Measurements from ENCODE around the gene CACNA1H.

Gene CACNA1H

DNA sequence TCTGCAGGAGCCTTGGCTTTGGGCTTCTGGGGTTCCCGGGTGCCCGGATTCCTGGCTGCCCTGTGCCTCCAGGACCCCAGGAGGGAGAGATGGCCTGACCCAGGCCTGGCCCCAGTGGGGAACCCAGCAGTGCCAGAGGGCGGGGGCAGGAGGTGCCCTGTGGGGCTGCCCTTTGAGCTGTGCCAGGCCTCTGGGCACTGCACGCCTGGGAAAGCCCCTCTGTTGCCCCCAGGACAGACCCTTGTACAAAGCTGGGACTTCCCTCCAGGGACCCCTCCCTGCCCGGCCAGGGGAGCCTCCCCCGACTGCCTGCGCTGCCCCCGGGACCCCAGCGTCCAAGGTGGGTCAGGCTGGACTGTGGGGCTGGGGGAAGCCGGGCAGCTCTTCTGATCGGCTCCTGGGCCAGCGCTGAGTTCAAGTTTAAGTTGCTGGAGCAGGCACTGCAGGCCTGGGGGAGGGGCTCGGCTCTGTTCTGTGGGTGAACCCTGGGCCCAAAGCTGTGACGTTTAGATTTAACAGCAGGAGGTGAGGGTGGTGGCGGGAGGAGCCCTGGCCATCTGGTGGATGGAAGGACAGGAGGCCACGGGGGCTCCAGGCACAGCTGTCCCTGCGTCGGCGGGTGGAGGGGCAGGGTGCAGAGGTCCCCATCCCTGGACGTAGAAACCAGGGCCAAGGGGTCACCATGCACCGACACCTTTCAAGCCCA is 29.2 kb upstream of the CACNA1H start:
- DNase-seq = no peak

DNA sequence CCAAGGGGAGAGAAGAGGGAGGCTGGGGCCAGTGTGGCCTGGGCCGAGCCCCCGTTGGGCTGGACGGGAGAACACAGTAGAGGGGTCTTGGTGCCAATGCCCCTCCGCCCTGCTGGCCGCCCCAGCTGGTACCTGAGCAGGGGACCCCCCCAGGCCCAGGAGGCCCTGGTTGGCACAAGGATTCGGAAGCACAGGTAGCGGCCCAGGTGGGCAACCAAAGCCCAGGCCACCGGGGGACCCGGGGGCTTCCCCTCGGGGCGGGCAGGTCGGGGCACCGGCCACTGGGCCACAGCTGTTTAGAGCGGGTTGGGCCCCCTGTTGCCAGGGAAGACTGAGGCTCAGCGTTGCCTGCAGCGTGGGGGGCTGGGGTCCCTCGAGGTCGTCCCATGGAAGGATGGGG is 28.6 kb upstream of the CACNA1H start:
- DNase-seq = no peak

GRCh38 chr16:1124795-1125194 is 28.1 kb upstream of the CACNA1H start:
- no peak for DNase-seq

DNA sequence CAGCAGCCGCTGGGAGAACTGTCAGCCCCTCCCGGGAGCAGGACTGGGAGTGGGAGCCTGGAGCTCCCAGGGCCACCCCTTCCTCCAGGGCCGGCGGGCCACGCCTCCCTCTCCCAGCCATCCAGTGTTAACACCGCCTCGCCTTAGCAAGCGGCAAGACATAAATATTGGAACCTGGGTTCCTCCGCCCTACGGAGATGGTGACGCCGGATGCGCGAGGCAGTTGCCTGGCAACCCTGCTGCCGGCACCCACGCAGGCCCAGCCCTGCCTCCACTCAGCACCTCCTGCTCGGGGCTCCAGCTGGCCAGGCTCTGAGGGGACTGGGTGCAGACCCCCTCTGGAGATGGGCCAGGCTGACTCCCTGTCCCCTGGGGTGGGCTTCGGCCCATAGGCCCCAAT is 27.4 kb upstream of the CACNA1H start:
- DNase-seq = no peak

GRCh38 chr16:1126044-1126443 is 26.9 kb upstream of the CACNA1H start:
- no peak for DNase-seq

DNA sequence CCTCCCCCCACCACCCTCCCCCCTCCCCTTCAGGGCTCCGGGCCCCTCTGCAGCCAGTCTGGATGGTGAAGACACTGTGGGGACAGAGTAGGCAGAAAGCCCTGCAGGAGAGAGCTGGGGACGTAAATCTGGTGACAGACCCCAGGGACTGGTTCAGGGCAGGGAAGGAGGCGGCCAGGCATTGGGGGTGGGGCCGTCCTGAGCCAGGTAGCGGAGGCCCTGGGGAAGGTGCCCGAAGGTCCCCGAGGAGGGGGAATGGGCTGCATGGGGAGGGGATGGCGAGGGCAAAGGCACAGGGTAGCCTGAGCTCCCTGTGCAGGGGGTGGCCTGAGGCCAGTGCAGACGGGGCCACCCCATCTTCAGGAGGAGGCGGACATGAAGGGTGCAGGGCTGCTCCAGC is 26.3 kb upstream of the CACNA1H start:
- DNase-seq = no peak

- DNase-seq = no peak
These were observed 25.8 kb upstream of the CACNA1H start for GRCh38 chr16:1127101-1127500.

DNA sequence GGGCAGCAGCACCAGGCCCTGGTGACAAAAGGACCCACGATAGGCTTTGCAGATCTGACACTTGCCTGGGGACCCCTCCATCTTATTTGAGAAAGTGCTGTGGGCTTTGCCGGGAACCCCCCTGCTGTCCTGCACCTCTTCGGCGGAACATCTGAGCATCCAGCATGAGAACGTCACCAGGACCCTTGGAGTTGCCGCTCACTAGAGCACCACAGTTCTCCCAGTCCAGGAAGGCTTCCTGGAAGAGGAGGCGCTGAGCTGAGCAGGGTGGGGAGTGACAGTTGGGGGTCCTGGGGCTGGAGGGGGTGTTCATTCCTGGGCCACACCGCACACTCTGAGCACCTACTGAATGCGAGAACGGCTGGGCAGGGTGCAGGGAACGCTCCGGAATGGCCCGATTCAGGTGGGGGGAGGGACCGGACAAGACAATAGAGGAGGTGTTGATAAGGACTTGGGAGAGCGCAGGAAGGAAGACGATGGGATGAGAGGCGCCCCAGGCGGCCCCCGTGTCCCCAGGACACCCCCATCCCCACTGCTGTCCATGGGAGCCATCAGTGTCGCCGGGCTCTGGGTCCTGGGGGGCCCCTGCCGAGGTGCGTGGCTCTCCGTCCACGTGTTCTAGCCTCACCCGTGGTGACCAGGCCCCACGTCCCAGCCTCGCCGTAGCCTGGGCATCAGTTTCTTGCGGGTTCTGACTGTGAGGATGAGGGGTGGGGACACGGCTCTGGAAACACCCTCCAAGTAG is 24.8 kb upstream of the CACNA1H start:
- no peak for DNase-seq

DNA sequence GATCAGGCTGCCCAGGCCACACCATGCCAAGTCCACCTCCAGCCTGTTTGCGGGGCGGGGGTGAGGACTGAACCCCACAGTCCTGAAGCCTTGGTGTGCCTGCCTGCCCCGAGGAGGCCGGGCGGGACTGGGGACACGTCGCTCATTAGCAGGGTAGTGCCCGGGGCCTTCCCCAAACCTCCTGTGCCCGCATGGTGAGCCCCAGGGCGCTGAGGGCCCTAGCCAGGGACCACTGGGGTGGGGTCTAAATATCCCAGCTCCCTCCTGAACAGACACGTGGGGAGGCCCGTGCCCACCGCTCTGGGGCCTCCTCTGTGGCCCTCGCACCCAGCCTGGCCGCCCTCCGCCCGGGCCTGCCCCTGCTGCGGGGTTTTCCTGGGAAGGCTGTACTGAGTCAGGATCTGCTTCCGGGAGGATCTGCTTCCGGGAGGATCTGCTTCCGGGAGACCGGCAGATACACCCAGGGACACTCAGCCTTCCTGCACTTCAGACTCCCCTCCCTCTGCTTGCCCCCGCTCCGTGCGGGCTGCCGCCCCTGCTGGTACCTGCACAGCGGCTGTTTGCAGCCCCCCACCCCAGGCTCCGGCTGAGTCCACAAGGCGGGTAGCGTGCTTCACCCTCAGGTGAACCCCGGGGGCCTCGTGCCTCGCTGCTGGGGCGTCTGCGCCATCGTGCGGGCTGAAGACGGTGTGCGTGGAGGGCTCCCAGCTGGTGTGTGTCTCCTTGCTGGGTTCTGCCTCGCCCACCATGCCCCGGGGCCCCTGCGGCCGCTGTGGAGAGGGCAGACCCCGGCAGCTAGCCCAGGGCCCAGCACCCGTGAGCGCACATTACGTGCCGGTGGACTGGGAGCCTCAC is 23.6 kb upstream of the CACNA1H start:
- no peak for DNase-seq

GRCh38 chr16:1130382-1130781 is 22.5 kb upstream of the CACNA1H start:
- DNase-seq = no peak

GRCh38 chr16:1131378-1131994 is 21.4 kb upstream of the CACNA1H start:
- DNase-seq = no peak

- DNase-seq = no peak
These were observed 20.5 kb upstream of the CACNA1H start for GRCh38 chr16:1132431-1132830.

GRCh38 chr16:1133271-1133670 is 19.6 kb upstream of the CACNA1H start:
- DNase-seq = no peak

DNA sequence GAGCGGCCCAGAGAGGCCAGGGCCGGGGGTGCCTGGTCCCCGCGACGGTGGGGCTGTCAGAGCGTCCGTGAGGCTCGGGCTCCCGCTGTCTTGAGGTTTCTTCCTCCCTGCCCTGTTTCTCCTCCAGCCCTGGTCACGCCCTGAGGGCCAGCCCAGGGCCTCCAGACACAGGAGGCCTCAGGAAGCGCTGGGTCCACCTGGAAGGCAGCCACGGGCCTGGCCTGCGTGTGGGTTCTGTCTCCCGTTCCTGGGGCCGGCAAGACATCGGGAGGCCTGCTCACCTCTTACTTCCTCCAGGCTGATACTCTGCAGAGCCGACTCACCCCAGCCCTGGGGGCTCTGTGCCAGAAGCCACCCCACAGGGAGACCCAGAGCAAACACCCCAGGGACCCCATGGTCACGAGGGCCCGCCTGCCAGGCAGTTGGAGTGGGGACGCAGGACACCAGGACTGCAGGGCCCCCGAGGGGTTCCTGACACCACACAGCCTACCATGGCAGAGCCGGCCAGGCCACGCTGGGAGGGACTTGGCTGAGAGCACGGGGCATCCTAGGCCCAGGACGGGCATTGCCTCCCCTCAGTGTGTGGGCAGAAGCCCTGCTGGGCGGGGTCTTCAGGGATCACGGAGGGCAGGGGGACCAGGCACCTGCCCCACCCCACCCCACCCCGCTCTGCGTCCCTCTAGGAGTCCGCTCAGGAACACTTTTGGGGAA is 18.9 kb upstream of the CACNA1H start:
- no peak for DNase-seq

DNA sequence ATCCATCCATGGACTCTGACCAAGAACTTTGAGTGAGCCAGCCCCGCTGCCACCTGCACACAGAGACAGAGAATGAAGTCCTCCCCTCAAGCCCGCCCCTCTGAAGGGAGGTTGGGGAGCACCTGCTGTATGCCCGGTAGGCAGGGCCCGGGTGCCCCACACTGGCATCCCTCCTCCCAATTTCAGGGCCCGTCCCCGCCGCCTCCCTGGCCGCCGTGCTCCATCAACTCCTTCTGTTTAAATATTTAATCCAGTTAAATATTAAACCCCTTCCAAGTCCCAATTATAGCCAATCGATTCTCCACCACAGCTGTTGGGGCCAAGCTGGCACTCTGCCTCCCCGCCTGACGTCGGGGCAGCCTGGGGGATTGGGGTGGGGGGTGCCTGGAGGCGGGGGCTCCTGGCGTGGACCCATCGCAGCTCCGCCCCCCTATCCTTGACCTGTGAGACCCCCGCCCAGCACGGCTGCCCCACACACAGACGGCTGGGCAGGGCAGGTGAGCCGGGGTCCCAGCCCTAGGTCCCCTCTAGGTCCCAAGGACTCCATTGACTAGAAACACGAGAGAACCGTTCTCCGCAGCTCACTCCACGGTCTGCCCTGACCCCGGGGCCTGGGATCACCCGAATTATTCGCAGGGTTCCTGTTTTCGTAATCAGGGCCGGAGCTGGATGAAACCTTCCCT is 18.0 kb upstream of the CACNA1H start:
- no peak for DNase-seq

DNA sequence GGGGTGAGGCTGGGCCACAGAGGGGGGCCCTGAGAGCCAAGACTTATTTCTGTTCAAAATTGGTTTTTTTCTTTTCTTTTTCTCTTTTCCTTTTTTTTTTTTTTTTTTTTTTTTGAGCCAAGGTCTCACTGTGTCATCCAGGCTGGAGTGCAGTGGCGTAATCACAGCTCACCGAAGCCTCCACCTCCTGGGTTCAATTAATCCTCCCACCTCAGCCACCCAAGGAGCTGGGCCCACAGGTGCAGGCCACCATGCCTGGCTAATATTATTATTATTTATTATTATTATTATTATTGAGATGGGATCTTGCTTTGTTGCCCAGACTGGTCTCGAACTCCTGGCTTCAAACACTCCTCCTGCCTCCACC is 17.5 kb upstream of the CACNA1H start:
- DNase-seq = no peak

DNA sequence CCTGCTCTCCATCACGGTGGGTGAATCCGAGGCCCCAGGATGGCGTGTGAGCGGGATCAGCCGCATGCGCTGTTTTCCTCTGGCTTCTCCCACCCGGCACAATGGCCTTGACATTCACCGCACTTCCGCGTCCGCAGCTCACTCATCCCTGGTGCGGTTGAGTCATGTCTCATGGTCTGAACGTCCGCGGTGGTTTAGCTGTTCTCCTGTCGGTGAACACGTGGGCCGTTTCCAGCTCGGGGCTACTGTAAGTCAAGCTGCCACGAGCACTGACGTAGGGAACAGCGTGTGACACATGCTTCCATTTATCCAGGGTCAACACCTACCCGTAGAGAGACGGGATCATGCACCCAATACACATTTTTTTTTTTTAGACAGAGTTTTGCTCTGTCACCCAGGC is 15.3 kb upstream of the CACNA1H start:
- DNase-seq = no peak

DNA sequence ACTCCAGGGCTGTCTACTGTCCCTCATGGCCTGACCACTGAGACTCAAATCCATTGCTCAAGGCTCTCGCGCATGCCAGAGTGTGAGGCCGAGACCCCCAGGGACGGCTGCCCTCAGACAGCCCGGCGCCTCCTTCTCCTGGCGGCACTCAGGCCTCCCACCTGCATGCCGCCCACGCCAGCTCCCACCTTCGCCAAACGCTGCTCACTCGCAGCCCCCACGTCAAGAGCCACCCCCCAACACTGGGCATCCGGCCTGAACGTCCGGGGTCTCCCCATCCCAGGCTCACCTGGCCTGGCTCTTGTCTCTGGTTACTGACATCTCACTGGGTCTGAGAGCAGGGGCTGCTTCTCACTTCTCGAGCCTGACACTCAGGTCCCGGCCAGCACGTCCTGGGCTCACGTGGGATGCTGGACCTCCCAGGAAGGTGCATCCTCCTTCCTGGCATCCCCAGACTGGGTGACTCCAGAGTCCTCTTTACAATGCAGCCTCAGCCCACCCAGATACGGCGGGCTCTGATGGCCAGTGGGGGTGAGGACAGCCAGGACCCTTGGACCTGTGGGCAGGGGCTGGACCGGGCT is 12.2 kb upstream of the CACNA1H start:
- no peak for DNase-seq

DNA sequence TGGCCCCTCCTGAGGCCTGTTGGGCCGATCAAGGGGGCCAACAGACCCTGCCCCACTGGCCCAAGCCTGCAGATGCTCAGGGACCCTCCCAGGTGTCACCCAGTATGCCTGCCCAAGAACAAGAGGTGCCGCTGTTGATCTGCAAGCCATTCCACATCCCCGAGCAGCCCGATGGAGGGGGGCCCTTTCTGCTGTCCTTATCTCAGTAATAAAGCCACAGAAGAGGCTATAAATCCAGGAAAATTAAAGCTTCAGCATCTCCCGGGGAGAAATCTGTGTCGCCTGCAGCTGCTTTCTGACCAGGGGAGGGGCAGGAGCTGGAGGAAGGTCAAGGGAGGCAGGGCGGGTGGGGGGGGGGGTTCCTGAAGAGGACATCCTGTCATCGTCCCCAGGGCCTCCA is 11.7 kb upstream of the CACNA1H start:
- no peak for DNase-seq

DNA sequence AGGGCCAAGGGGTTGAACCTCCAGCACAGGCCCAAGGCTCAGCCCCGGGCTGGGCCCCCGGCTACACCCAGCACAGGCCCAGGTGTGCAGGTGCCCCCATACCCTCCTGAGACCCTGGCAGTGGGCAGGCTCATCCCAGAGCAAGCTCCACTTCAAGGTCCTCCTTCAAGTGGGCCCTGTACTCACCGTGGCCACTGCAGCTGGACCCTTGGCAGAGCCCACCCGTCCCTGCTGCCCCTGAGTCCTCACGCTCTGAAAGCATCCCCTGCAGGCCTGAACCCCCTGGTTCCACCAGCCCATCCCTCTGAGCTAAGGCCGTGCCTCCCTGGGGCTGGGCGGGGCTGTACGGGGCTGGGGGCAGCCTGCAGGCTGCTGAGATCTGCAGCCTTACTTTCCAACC is 11.2 kb upstream of the CACNA1H start:
- no peak for DNase-seq

- DNase-seq = no peak
These were observed 10.0 kb upstream of the CACNA1H start for GRCh38 chr16:1142911-1143310.
